Measurements from ENCODE around the gene ZNF536.

- TF ChIP-seq CTCF (IDR thresholded peaks at IDR 0.05 in 2 of 3, conservative IDR thresholded peaks at IDR 0.05 in 1 of 3; ENCODE audit: control insufficient read depth in 2 of 3, extremely low read depth in 1 of 3, insufficient read depth in 1 of 3, low read depth in 3 of 3, low read length in 3 of 3) (no peak), HDAC2 (IDR thresholded peaks at IDR 0.05) (no peak), SRF (IDR thresholded peaks at IDR 0.05; ENCODE audit: low read depth in 2 of 2, low read length in 2 of 2) (no peak), PRDM15 (CRISPR knock-in tag; IDR thresholded peaks at IDR 0.05) (no peak), CHD1 (IDR thresholded peaks at IDR 0.05; ENCODE audit: low read depth, low read length) (no peak), EP300 (IDR thresholded peaks at IDR 0.05; ENCODE audit: borderline replicate concordance in 1 of 2, control insufficient read depth in 1 of 2, low read depth in 2 of 2, low read length in 2 of 2) (no peak), SIN3A (IDR thresholded peaks at IDR 0.05; ENCODE audit: low read depth, low read length) (no peak), MTA3 (IDR thresholded peaks at IDR 0.05; ENCODE audit: borderline replicate concordance, low read length) (no peak), ZNF274 (IDR thresholded peaks at IDR 0.05; ENCODE audit: insufficient read depth, insufficient read length) (no peak), ZBTB11 (CRISPR knock-in tag; IDR thresholded peaks at IDR 0.05) (no peak)
Measured at GRCh38 chr19:30355586-30355985, 16.6 kb upstream of the ZNF536 start.
